Glutamatergic neuron (in vitro differentiated cells): Measurements from ENCODE around the gene GPR3. TPM values are rescaled to one million over a fixed set of nuclear protein-coding genes. Genes with fewer than 3 reads are reported as not detected.
A peak's percentile ranks its signal among the peaks of the same experiment; 100 is the strongest.

Experiments used
- DNase-seq: peaks from one replicate; pipeline ENCODE4 v3.0.0; 2022
- H3K27ac Mint-ChIP-seq: one replicate; pipeline ENCODE4 v1.8.0; 2020; ENCODE audit warnings: mild to moderate bottlenecking, mixed read lengths, inconsistent platforms; ENCODE audit not compliant: unreplicated experiment
- H3K27me3 Mint-ChIP-seq: one replicate; pipeline ENCODE4 v1.8.0; 2020; ENCODE audit warnings: mild to moderate bottlenecking, moderate library complexity, mixed read lengths, inconsistent platforms; ENCODE audit not compliant: unreplicated experiment
- H3K36me3 Mint-ChIP-seq: one replicate; pipeline ENCODE4 v1.8.0; 2020; ENCODE audit warnings: mild to moderate bottlenecking, mixed read lengths, inconsistent platforms; ENCODE audit not compliant: unreplicated experiment
- H3K4me1 Mint-ChIP-seq: one replicate; pipeline ENCODE4 v1.8.0; 2020; ENCODE audit warnings: mild to moderate bottlenecking, low read depth, mixed read lengths, inconsistent platforms; ENCODE audit not compliant: unreplicated experiment
- H3K4me3 Mint-ChIP-seq: one replicate; pipeline ENCODE4 v1.8.0; 2020; ENCODE audit warnings: mild to moderate bottlenecking, mixed read lengths, inconsistent platforms; ENCODE audit not compliant: unreplicated experiment
- H3K9me3 Mint-ChIP-seq: one replicate; pipeline ENCODE4 v1.8.0; 2020; ENCODE audit warnings: mild to moderate bottlenecking, moderate library complexity, mixed read lengths, inconsistent platforms; ENCODE audit not compliant: unreplicated experiment
- total RNA-seq: library from RNA; stranded (reverse); fragmentation: NEBNext Ultra II Directional; extraction: Animal tissue kit (Norgen Biotek cat#: 25700); gene quantifications from one replicate; pipeline ENCODE4 v1.2.1, GENCODE V29; 2021; ENCODE audit not compliant: unreplicated experiment
- TF ChIP-seq, protein P1 (sequence below): fragments of 200-600 bp; sonication (generic); IDR thresholded peaks from one replicate; pipeline ENCODE4 v1.5.0; 2021; ENCODE audit not compliant: partially characterized antibody, unreplicated experiment

GPR3 gene
- total RNA-seq, 1 donor from 2014 or later = 1.5 TPM

DNA sequence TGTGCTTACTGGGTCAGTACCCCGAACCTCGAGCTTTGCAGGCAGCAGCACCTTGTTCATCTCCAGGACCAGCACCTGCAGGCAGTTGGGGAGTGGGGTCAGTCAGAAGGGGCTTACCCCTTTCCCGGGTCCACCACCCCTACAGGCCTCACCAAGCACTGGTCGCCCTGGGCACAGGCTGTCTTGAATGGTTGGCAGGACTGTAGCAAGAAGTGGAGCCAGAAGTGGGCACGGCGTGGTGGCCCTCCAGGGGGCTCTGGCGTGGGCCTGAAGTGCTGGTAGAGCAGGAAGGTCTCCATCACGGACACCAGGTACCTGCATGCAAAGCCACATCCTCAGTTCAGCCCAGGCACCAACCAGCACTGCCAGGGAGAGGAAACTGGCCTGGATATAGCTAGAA, 30.9 kb upstream of the GPR3 start:
- TF ChIP-seq, protein P1, sequence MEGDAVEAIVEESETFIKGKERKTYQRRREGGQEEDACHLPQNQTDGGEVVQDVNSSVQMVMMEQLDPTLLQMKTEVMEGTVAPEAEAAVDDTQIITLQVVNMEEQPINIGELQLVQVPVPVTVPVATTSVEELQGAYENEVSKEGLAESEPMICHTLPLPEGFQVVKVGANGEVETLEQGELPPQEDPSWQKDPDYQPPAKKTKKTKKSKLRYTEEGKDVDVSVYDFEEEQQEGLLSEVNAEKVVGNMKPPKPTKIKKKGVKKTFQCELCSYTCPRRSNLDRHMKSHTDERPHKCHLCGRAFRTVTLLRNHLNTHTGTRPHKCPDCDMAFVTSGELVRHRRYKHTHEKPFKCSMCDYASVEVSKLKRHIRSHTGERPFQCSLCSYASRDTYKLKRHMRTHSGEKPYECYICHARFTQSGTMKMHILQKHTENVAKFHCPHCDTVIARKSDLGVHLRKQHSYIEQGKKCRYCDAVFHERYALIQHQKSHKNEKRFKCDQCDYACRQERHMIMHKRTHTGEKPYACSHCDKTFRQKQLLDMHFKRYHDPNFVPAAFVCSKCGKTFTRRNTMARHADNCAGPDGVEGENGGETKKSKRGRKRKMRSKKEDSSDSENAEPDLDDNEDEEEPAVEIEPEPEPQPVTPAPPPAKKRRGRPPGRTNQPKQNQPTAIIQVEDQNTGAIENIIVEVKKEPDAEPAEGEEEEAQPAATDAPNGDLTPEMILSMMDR = no peak
- Mint-ChIP-seq H3K4me1 (peaks cover 12% of the 10 kb centered on the region), H3K27ac (no peak overlapping the region), H3K4me3 (peak overlapping the region; percentile 42), H3K27me3 (peaks cover 11% of the 10 kb centered on the region), H3K36me3 (no peaks in the 10 kb centered on the region), H3K9me3 (peaks cover 7% of the 10 kb centered on the region)
- DNase-seq = no peak

DNA sequence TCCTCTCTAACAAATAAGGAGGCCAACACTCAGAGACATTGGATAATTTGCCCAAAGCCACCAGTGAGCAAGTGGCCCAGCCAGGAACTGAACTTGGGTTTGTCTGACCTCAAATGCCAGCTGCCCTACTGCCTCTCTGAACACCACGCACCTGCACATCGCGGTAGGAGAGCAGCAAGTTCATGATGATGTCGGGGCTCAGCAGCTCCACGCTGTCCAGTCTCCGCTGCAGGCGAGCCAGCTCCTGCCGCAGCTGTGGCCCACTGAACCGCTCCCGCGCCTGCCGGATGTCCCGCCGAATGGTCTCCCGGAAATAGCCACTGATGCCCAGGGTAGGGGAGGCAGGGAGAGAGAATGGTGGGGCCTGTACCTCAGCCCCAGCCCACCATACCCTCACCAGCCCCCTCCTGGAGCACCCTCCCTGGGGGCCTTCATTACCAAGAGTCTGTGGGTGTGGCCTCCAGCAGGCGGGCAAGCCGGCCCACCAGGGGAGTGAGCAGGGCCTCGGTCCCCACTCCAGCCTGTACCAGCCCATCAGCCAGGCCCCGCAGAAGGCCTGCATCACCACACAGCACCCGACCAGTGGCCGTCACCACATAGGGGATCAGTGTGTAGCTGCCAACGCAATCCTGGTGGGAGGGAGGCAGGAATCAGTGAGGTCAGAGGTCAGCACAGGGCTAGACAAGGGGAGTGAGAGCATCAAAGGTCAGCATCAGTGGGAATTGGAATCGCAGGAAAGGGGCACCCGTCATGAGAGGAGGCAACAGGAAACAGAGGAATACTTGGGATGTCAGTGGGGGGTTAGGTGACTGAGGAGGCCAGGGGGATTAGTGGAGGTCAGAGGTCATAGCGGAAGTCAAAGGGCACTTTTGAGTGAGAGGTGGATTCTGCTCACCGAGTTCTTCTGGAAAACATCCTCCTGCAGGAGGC, 28.4 kb upstream of the GPR3 start:
- no peak for DNase-seq
- Mint-ChIP-seq H3K4me3 (no peak overlapping the region), H3K9me3 (peaks cover 3% of the 10 kb centered on the region), H3K4me1 (peaks cover 12% of the 10 kb centered on the region), H3K27me3 (peaks cover 11% of the 10 kb centered on the region), H3K27ac (no peak overlapping the region), H3K36me3 (no peaks in the 10 kb centered on the region)
- TF ChIP-seq, protein P1 = no peak

DNA sequence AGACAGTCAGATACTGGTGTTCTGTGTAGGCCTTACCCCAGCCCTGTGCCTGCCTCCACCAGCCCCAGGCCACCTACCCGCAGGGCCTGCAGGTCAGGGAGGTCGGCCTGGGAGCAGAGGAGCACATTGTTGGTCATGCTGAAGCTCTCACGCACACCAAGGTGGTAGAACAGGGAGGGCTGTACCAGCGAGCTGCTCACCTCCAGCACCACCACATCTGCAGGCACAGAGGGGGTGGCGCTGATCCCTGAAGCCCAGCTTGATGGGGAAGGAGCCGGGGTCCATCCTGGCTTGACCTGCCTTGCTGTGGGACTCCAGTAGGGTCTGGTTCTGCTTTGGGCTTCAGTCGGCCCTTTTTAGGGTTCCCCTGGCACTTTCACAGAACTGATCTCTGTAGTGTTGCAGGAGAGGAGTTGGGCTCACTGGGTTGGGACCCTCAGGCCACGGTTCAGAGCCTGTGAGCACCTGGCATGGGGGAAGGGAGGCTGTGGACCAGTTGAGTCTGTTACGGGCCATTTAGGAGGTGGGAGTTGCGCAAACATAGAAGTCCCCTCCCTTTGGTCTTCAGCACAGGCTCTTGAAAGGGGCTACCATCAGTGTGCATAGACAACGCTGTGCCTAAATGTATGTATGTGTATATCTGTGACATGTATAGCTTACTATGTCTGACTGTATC, 27.6 kb upstream of the GPR3 start:
- DNase-seq = no peak
- Mint-ChIP-seq H3K4me1 (peaks cover 11% of the 10 kb centered on the region), H3K36me3 (no peaks in the 10 kb centered on the region), H3K4me3 (peak overlapping the region; percentile 72), H3K27ac (no peak overlapping the region), H3K27me3 (peaks cover 9% of the 10 kb centered on the region), H3K9me3 (peaks cover 2% of the 10 kb centered on the region)
- TF ChIP-seq, protein P1 = no peak

DNA sequence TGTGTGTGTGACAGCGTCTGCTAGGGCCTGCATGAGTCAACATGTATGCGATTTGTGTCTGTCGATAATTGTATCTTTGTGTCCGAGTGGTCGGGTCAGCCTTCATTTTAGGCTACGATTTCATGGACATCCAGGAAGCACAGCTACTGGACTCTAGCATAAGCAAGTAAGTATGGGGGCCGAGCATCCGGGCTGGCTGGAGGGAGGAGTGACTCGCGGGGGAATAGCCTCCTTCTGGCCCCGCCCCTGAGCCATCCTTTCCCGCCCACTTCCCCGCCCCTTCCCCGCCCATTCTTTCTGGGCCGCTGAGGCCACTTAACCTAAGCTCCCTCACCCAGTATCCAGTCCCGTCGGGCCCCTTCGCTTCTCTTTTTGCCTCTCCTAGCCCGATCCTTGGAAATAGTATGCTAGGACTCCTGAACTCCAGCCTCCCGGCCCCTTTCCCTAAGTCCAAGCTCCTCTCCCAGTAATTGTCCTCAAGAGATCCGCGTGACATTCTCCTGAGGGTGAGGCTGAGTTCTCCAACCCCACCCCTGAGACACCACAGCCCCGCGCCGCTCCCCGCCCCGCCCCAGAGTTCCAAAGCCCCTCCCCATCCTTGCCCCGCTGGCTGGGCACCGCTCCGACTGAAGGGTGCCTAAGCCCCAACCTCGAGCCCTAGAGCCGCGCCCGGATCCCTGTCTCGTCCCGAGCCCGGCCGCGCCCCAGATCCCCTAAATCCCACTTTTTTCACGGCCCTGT, 26.9 kb upstream of the GPR3 start:
- H3K4me3 Mint-ChIP-seq = peak overlapping the region; percentile 85
- DNase-seq = peak; percentile 86
- peaks cover 2% of the 10 kb centered on the region for H3K9me3 Mint-ChIP-seq
- peaks cover 8% of the 10 kb centered on the region for H3K4me1 Mint-ChIP-seq
- peaks cover 6% of the 10 kb centered on the region for H3K27me3 Mint-ChIP-seq
- TF ChIP-seq, protein P1 = no peak
- peak overlapping the region; percentile 81 for H3K27ac Mint-ChIP-seq
- no peaks in the 10 kb centered on the region for H3K36me3 Mint-ChIP-seq
